Upper lobe of right lung (tissue), 1 donor: ENCODE measurements around the gene GALNT3. TPM values are rescaled to one million over a fixed set of nuclear protein-coding genes. Genes with fewer than 3 reads are reported as not detected.

Source experiments
- ATAC-seq: fragments of 200-7000 bp; cut with Tn5 transposase; one replicate; pipeline ENCODE4 v1.9.1; 2020; ENCODE audit warnings: mild to moderate bottlenecking, moderate library complexity
- DNase-seq: peaks from one replicate; pipeline ENCODE4 v3.0.0-alpha.2; 2020
- H3K27ac ChIP-seq: fragments of 200-600 bp; one replicate; pipeline ENCODE4 v1.8.0; 2022
- H3K27me3 ChIP-seq: fragments of 200-600 bp; one replicate; pipeline ENCODE4 v1.8.0; 2022; ENCODE audit warnings: mild to moderate bottlenecking
- H3K36me3 ChIP-seq: fragments of 200-600 bp; one replicate; pipeline ENCODE4 v1.8.0; 2022
- H3K4me1 ChIP-seq: fragments of 200-600 bp; one replicate; pipeline ENCODE4 v1.8.0; 2022
- H3K4me3 ChIP-seq: fragments of 200-600 bp; one replicate; pipeline ENCODE4 v1.8.0; 2022; ENCODE audit warnings: mild to moderate bottlenecking
- H3K9me3 ChIP-seq: fragments of 200-600 bp; one replicate; pipeline ENCODE4 v1.8.0; 2022
- intact Hi-C: fragments of 100-400 bp; cut with DNase I; formaldehyde crosslinking; loops from one replicate; pipeline ENCODE4 v1.11.0; 2022
- long read RNA-seq: library from polyadenylated mRNA; unstranded; transcript quantifications from one replicate; pipeline ENCODE4 v2.0.0, GENCODE V29; 2021
- total RNA-seq: library from RNA; stranded (reverse); fragmentation: NEBNext Ultra II Directional; extraction: Animal tissue kit (Norgen Biotek cat#: 25700); gene quantifications from one replicate; pipeline ENCODE4 v1.2.1, GENCODE V29; 2021
- TF ChIP-seq, protein P1 (sequence below): fragments of 200-600 bp; IDR thresholded peaks from one replicate; pipeline ENCODE4 v1.8.0; 2022; ENCODE audit warnings: antibody characterized with exemption
- donor health status: DM: no; HTN: yes; CAD: no; lungs with severe emphysema.

Gene GALNT3
- total RNA-seq: 25.8 TPM
- long read RNA-seq, transcript GALNT3-201 (11 exons, 3,868 nt): major isoform, 45 of 64 reads
- long read RNA-seq, partial matches to known transcripts: 5 of 64 reads
- long read RNA-seq, other reads (novel, unspliced or antisense): 14 of 64 reads

DNA sequence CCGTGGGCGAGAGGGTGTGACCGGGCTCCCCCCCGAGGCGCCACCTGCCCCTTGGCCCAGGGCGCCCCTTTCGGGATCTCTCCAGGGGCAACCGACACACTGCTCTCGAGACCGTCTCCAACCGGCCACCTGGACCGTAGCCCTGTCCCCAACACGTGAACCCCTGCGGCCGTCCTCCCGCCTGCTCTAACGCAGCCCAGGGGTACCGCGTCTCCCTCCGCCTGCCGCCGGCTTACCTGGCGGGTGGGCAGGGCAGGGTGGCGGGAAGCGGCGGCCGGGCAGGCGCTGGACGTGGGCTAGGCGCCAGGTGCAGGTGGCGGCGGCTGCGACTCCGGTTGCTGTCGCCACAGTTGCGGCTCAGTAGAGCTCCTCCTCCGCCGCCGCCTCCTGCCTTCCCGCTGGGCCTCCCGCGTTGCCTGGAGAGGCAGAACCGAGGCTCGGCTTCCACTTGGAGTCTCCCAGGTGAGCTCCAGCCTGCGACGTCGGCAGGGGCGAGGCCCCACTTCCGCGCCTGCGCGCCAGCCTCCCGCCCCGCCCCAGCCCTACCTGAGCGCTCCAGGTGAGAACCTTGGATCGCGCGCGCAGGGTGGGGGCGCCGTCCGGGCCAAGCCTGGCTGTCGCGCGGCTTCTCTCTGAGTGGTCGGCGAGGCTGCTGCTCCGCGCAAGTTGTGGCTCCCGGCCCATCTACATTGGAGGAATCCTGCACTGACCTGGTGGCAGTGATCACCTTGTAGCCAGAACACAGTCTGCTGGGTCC, at the start of gene GALNT3:
GALNT3 (minus strand) TSS at position 469 of the 757 bp plus-strand sequence. CDS start 23,547 bp downstream, outside the sequence.
- DNase-seq (peak; percentile 97), ATAC-seq (peak; percentile 94)
- Histone ChIP-seq H3K4me3 (peak within 1 kb of the TSS; percentile 58), H3K27ac (peak within 1 kb of the TSS; percentile 88), H3K36me3 (no peaks in the 10 kb centered on the region), H3K9me3 (no peaks in the 10 kb centered on the region), H3K27me3 (no peaks in the 10 kb centered on the region), H3K4me1 (no peaks in the 10 kb centered on the region)
- intact Hi-C loops: no loop called here
- TF ChIP-seq, protein P1, sequence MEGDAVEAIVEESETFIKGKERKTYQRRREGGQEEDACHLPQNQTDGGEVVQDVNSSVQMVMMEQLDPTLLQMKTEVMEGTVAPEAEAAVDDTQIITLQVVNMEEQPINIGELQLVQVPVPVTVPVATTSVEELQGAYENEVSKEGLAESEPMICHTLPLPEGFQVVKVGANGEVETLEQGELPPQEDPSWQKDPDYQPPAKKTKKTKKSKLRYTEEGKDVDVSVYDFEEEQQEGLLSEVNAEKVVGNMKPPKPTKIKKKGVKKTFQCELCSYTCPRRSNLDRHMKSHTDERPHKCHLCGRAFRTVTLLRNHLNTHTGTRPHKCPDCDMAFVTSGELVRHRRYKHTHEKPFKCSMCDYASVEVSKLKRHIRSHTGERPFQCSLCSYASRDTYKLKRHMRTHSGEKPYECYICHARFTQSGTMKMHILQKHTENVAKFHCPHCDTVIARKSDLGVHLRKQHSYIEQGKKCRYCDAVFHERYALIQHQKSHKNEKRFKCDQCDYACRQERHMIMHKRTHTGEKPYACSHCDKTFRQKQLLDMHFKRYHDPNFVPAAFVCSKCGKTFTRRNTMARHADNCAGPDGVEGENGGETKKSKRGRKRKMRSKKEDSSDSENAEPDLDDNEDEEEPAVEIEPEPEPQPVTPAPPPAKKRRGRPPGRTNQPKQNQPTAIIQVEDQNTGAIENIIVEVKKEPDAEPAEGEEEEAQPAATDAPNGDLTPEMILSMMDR: no peak

DNA sequence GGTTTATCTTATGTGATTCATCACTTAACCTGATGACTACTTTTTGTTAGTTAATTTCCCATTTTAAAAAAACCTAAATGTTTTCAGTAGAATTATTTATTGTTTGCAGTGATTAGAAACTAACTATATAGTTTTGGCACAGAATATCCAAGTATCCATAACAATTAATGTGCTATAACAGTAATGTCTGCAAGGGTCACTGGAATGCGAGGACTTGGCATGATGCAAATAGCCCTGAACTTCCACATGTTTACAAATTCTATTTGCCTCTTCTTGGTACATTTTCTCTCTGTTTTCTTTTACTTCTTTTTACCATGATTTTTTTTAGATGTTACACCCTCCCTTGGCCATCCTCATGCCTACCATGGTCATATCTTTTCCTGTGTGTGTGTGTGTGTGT, 49.3 kb upstream of the GALNT3 start:
- DNase-seq: no peak
- intact Hi-C loops: no loop called here
- H3K27me3 ChIP-seq: no peaks in the 10 kb centered on the region
- H3K9me3 ChIP-seq: no peaks in the 10 kb centered on the region
- no peaks in the 10 kb centered on the region for H3K4me1 ChIP-seq
- ATAC-seq: no peak
- H3K4me3 ChIP-seq: no peak overlapping the region
- TF ChIP-seq, protein P1: no peak
- H3K36me3 ChIP-seq: no peaks in the 10 kb centered on the region
- no peak overlapping the region for H3K27ac ChIP-seq

DNA sequence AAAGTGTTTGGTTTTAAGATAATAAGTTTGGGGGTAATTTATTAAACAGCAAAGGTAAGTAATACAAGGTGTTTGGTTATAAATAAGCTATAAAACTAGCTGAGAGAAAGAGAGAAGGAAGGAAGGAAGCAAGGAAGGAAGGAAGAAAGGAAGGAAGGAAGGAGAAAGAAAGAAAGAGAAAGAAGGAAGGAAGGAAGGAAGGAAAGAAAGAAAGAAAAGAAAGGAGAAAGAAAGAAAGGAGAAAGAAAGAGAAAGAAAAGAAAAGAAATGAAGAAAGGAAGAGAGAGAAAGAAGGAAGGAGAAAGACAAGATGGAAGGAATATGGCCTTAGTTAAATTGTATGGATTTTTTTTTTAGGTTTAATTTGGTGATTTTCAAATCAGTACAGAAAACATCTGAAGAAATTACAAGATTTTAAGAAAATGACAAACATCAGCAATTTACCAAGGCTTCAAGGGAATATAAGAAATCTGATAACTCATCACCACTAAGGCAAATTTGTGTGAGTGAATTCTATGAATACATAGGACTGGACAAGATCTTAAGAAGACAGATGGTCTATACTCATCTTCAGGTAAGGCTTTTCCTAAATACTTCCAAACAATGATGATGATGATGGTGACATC, 46.4 kb upstream of the GALNT3 start:
- H3K9me3 ChIP-seq: no peaks in the 10 kb centered on the region
- H3K4me1 ChIP-seq: no peaks in the 10 kb centered on the region
- TF ChIP-seq, protein P1: no peak
- H3K27me3 ChIP-seq: no peaks in the 10 kb centered on the region
- ATAC-seq: no peak
- no peak overlapping the region for H3K27ac ChIP-seq
- intact Hi-C loops: no loop called here
- no peaks in the 10 kb centered on the region for H3K36me3 ChIP-seq
- H3K4me3 ChIP-seq: no peak overlapping the region
- DNase-seq: no peak

DNA sequence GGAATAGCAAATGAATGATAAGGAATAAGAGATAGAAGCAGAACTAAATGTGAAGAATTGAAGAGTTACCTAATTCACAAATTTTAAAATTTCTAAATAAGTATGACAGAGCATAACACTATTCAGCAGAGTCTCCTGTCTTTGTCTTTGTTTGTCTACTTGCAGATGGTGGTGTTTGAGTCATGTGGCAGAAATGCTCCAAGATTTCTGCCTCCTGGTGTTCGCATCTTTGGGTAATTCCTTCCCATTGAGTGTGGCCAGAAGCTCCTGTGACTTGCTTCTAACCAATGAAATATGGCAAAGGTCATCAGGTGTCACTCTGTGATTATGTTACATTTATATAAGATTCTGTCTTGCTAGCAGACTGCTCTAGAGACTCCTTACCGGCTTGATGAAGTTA, 45.6 kb upstream of the GALNT3 start:
- H3K36me3 ChIP-seq: no peaks in the 10 kb centered on the region
- TF ChIP-seq, protein P1: no peak
- ATAC-seq: no peak
- DNase-seq: no peak
- no peaks in the 10 kb centered on the region for H3K4me1 ChIP-seq
- no peaks in the 10 kb centered on the region for H3K27me3 ChIP-seq
- intact Hi-C loops: no loop called here
- no peak overlapping the region for H3K27ac ChIP-seq
- H3K4me3 ChIP-seq: no peak overlapping the region
- H3K9me3 ChIP-seq: no peaks in the 10 kb centered on the region

DNA sequence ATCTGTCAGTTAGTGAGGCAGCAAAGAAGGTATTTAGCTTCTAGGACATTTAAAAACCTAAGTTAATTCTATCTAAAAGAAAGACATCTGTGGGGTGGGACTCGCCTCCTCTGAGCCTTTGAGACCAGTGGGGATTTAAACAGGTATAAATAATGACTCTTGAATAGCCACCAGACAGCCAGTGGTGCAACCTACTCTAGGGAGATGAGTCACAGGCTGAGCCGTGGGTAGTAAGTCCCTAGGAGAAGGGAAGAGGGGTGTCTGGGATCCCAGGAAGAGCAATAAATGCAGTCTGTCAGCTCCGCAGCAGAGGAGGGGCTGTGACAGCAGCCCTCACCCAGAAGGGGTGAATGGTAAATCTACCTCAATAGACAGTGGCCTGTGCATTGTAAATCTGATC, 43.1 kb upstream of the GALNT3 start:
- TF ChIP-seq, protein P1: no peak
- intact Hi-C loops: no loop called here
- no peak for ATAC-seq
- Histone ChIP-seq H3K36me3 (no peaks in the 10 kb centered on the region), H3K9me3 (no peaks in the 10 kb centered on the region), H3K4me1 (no peaks in the 10 kb centered on the region), H3K4me3 (no peak overlapping the region), H3K27me3 (no peaks in the 10 kb centered on the region), H3K27ac (no peak overlapping the region)
- no peak for DNase-seq
